ENCODE data around the gene SYT3. TPM values are rescaled to one million over a fixed set of nuclear protein-coding genes. Genes with fewer than 3 reads are reported as not detected.
A peak's percentile ranks its signal among the peaks of the same experiment; 100 is the strongest.
"Not testable (repeated sequence)": the region's sequence is repeated elsewhere in the genome, so short reads cannot be mapped to it uniquely, and the experiment has no call there.

SYT3 gene
- total RNA-seq, 1 donor from 2014 or later, result 0.32 TPM

DNA sequence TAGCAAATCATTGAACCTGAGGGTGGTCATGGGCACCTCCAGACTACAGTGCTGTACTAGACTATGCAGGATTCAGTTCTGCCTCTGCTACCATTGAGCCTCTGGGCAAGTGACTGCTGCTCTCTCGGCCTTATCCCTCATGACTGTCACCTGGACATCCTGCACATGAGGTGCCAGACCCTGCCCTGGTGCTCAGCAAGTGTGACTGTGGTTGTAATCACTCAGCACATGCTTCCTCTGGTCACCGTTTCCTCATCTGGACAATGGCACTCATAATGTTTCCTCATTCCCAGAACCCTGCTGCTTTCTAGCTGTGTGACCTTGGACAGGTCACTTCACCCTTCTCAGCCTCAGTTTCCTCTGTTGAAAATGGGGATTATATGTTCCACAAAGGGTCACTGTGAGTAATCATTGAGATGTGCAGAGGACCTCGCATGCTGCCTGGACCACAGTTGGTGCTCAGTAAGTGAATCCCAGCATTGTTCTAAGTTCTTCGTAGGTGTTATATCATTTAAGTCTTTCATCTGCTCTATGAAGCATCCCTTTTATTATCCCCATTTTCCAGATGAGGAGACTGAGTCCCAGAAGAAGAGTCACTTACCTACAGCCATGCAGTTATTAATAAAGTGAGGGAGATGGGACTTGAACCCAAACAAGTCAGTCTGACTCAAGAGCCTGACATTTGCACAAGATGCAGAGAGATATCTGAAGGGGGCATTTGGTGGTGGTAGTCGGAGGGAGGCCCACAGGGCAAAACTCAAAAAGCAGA, 3.2 kb downstream of the SYT3 start:
- no peak for DNase-seq (ENCODE audit: low spot score)

DNA sequence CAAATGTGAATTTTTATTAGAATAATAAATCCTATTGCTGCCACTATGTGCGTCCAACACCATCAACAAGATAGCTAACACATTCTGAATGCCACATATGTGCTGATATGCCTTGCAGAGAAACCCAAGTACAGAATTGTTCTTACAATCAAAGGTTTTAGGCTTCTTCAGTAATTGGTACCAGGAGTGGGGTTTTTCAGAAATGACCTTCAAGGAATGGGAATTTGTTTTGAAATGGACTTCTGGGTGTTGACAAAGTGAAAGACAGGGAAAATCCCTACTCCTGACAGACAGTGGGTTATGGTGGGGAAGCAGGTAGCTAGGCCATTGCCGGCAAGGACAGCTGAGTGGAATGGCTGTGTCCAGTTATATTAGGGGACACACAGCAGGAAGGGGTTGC, 5.7 kb downstream of the SYT3 start:
- no peak for DNase-seq (ENCODE audit: low spot score)

DNA sequence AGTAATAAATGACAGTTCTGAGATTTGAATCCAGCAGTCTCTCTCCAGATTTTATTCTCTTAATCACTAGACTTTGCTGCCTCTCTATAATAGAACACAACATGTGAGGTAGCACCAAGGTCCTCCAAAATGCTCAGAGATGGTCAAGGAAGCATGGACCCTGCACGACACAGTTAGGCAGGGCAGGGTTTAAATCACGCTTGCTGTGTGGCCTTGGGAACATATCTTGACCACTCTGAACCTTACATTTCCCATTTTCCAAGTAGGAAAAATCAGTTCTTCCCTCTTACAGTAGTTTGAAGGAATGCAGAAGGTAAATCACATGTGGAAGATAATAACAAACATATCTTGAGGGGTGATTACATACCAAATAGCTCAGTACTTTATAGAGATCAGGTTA, 6.3 kb downstream of the SYT3 start:
- no peak for DNase-seq (ENCODE audit: low spot score)

DNA sequence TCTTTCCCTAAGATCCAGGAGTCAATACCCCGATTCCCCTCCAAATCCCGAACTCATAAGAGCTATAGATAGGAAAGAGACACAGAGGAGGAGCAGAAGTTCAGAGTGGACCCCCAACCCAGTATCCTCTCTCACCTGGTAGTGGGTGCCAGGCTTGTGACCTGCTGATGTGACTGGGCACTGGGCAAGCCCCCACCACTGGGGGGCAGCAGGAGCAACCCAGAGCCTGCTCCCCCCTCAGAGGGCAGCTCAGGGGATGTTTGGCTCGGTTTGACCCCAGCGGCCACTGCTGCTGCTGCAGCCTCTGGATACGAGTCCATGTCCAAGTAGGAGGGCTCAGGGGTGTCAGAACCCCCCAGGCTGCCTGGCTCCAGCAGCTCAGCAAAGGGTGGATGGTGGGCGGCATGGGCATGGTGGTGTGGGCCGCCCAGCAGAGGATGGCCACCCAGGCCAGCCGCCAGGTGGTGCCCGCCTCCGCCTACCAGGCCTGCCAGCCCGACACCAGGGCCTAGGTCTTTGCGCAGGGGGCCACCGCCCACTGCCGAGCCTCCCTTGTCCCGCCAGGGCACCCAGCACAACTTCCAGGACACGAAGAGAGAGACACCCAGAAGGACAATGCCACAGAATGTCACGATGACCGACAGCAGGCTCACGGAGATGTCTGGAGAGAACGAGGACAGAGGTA, 7.4 kb downstream of the SYT3 start:
- no peak for DNase-seq (ENCODE audit: low spot score)

DNA sequence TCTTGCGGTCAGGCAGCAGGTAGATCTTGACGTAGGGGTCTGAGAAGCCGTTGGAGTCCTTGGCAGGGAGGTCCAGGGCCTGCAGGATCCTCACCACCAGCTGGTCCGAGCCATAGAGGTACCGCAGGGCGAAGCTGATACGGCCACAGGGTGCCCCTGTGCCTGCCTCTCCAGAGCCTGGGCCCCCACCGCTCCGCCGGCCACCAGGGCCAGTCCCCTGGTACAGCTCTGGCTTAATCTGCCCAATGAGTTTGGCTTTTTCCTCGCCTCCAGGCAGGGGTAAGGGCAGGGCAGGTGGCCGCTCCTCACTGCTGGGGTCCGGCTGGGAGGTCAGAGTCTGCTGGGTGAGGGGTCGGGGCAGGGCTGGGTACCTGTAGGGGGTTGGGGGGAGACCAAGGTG, 9.9 kb downstream of the SYT3 start:
- no peak for DNase-seq (ENCODE audit: low spot score)

DNA sequence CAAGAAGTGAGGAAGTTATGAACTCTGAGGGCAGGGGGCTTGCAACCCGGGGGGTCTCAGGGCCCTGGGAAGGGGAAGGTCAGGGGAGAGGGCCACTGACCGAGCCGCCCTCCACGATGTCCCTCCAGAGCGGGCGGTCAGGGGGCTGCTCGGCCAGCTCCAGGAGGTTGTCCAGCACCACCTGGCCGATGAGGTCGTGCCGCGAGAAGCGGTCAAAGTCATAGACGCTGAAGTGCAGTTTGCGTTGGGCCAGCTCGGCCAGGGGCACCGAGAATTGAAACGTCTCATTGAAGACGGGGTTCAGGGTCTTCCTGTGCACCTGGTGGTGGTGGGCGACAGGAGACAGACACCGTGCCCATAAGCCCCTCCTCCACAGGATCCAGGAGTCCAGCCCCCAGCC, 10.5 kb downstream of the SYT3 start:
- DNase-seq (ENCODE audit: low spot score), result no peak

DNA sequence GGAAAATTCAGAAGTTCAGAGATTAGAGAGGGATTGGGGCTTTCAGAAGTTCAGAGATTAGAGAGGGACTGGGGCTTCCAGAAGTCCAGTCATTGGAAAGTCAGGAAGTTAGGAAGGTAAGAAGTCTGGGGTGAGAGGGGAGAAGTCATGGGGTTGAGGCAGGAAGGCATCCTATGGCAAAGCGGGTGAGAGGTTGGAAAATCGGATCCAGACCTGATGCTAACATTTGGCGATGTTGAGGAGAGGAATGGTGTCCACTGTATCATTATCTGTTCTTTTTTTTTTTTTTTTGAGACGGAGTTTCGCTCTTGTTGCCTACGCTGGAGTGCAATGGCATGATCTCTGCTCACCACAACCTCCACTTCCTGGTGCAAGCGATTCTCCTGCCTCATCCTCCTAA, 11.1 kb downstream of the SYT3 start:
- DNase-seq (ENCODE audit: low spot score), result no peak

DNA sequence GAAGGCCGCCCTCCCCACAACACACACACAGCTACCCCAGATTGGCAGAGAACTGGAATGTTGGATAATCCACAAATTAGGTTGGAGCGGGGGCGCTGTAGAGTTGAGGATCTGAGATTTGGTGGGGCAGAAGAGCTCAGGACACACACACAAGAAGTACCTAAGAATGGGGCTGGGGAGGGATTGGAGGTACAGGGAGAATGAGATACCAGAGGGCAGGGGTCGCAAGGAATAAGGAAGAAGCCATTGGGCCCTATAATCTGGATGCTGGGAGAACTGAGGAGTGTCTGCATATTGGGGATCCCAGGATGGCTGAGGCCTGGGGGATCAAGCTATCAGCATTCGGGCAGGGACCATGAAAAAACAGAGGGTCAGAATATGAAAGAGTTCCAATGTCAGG, 11.5 kb downstream of the SYT3 start:
- no peak for DNase-seq (ENCODE audit: low spot score)

DNA sequence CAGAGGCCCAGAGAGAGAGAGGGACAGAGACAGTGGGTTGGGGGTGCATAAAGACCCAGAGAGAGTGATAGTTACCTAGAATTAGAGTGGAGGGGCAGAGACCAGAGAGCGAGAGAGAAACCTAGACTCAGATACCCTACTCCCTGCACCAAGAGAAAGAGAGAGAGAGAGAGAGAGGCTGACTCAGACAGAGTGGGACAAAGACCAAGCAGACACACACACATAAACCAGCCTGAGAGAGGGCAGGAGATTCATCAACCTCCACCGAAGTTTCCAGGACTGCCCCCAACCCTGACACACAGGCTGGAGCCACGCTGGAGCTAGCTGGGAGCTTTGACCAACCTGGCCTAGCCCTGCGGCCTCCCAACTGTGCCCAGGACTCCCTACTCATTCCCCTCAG, 12.9 kb downstream of the SYT3 start:
- no peak for DNase-seq (ENCODE audit: low spot score)

DNA sequence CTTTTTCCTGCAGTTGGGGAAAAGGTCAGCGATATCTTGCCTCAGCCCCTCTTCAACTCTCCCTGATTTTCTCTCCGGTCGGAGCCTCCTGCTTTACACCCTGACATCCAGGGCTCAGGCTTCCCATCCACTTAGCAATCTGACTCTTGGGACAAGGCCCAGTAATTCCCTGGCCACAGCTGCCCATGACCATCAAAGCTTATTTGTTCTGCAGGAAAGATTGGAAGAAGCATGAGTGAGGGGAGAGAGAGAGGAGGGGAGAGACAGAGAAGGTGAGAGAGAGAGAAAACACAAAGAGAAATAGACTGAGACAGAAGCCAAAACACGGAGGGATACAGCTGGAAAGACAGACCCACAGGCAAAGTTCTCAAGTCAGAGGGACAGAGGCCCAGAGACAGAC, 13.7 kb downstream of the SYT3 start:
- no peak for DNase-seq (ENCODE audit: low spot score)

DNA sequence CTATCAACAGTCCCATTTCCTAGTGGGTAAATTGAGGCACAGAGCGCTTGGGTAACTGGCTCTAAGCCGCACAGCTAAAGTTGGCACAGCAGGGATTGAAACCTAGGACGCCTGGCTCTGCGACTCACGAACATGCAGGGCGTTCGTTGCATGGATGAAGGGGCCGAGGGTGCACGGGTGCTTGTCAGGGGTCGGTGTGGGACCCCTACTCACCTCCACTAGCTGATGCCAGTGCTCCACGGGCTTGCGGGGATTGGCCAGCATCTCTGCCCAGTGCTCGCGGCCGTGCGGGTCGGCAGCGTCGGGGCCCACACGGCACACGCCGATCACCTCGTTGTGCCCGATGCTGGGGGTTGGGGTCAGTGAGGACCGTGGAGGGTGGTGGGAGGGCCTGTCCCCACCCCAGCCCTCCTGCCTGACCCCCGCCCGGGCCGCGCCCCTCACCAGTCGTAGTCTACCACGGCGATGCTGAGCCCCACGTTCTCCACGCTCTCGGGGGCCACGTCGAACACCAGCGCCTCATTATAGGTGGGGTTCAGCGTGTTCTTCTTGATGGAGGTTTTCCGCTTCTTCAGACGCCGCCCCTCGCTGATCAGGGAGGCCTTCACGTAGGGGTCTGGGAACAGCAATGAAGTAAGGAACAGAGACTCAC, 14.6 kb downstream of the SYT3 start:
- DNase-seq (ENCODE audit: low spot score), result no peak

DNA sequence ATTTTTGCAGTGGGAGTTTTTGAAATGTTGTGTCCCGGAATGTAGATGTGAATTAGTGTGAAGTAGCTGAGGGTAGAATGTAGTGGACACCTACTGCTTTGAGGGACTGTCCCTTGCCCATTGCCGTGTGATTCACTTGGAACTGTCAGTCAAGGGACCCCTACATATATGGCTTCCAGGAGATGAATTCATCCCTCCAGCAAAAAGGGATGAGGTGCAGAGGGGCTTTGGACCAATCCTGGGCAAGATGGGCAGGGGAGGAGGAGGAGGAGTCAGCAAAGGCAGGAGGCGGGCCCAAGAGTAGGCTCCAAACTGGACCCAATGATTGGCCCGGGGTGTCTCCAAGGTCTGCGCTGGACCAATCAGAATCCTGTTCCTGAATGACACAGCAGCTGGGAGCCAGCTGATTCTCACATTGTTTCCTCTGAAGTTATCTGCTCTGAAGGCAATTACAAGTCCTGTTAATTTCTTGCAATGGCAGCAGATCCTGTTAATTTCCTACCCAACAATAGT, 19.2 kb downstream of the SYT3 start:
- DNase-seq (ENCODE audit: low spot score), result not testable (repeated sequence)

DNA sequence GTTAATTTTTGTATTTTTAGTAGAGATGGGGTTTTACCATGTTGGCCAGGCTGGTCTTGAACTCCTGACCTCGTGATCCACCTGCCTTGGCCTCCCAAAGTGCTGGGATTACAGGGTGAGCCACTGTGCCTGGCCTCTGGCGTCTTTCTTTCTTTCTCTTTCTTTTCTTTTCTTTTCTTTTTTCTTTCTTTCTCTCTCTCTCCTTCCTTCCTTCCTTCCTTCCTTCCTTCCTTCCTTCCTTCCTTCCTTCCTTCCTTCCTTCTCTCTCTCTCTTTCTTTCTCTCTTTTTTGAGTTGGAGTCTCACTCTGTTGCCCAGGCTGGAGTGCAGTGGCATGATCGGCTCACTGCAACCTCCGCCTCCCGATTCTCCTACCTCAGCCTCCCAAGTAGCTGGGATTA, 20.5 kb downstream of the SYT3 start:
- not testable (repeated sequence) for DNase-seq (ENCODE audit: low spot score)

DNA sequence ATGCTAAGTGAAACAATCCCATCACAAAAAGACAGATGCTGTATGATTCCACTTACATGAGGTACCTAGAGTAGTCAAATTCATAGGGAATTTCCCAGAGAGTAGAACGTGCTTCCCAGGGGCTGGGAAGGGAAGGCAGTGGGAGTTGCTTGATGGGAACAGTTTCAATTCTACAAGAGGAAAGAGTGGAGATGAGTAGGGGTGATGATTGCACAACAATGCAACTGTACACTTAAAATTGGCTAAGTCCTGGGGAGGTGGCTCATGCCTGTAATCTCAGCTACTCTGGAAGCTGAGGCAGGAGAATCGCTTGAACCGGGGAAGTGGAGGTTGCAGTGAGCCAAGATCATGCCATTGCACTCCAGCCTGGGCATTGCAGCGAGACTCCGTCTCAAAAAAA, 21.3 kb downstream of the SYT3 start:
- DNase-seq (ENCODE audit: low spot score), result not testable (repeated sequence)

DNA sequence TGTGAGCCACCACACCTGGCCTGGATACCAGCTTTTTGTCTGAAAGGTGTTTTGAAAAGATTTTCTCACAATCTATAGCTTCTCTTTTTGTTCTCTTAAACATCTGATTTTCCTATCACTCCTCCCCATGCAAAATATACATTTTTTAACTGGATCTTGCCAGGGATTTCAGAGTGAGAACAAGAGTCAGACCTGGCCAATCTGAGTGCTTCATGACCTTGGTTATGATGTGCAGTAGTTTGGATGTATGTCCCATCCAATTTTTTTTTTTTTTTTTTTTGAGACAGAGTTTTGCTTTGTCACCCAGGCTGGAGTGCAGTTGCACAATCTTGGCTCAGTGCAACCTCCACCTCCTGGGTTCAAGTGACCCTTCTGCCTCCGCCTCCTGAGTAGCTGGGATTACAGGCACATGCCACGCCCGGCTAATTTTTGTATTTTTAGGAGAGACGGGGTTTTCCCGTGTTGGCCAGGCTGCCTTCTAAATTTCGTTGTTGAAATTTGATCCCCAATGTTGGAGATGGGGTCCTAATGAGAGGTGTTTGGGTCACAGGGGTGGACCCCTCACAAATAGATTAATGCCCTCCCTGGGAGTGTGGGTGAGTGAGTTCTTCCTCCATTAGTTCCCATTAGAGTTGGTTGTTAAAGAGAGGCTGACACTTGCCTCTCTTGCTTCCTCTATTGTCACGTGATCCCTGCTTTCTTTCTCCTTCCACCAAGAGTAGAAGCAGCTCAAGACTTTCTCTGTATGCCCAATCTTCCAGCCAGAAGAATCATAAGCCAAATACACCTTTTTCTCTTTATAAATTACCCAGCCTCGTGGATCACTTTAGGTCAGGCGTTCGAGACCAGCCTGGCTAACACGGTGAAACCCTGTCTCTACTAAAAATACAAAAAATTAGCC, 26.9 kb downstream of the SYT3 start:
- not testable (repeated sequence) for DNase-seq (ENCODE audit: low spot score)

DNA sequence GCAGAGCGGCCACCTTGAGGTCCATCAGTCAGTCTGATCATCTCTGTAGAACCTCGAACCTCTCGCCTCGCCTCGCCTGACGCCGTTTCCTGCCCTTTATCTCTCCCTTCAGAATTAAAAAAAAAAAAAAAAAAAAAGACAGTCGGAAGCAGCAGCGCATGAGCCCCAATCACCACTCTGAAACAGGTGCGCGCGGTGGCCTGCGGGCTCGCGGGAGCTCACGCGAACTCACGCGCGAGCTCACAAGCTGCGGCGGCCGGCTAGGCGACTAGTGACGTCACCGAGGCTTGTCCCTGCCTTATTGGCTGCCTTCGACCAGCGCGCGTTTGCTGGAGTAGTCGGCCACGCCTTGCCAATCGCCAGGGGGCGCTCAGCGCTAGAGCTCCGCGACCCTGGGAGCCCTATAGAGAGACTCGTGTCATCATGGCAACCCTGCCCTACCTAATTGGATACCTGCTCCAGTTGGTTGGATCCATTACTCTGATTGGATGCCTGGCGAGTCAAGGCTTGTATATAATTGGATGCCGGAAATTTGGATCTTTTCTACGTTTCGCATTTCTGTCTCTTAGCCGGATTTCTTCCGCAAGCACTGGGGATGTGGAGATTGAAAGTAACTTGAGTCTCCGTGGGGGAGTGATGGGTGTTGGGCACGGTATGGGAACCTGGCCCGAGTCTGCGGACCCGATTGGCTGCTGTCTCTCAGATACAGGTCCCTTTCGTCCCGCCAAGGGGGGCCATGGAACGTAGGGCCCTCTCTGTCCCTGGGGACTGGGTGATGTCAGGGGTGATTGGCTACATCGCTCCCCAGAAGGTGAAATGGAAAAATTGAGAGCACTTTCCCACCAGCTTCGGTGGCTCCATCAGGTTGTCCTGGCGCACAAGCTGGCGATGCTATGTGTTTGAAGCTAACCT, 31.6 kb downstream of the SYT3 start:
- DNase-seq (ENCODE audit: low spot score), result peak; percentile 73

DNA sequence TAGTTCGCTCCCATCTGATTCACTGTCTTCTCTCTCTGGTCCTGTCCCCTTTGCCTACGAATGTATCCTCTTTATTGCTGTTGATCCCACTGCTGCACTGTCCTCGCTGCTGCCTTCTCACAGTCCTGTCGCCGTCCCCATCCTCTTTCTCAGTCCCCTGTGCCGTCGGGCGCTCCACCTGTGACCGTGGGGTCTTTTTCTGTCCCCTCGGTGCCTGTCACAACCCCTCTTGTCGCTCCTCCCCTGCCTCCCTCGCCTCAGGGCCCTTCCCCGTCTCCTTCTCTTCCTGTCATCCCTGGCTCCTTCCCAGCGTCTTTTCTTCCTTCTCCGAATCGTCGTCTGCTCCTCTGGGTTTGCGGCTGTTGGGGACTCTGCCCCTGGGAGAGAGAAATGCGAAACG, 32.3 kb downstream of the SYT3 start:
- DNase-seq (ENCODE audit: low spot score), result no peak

DNA sequence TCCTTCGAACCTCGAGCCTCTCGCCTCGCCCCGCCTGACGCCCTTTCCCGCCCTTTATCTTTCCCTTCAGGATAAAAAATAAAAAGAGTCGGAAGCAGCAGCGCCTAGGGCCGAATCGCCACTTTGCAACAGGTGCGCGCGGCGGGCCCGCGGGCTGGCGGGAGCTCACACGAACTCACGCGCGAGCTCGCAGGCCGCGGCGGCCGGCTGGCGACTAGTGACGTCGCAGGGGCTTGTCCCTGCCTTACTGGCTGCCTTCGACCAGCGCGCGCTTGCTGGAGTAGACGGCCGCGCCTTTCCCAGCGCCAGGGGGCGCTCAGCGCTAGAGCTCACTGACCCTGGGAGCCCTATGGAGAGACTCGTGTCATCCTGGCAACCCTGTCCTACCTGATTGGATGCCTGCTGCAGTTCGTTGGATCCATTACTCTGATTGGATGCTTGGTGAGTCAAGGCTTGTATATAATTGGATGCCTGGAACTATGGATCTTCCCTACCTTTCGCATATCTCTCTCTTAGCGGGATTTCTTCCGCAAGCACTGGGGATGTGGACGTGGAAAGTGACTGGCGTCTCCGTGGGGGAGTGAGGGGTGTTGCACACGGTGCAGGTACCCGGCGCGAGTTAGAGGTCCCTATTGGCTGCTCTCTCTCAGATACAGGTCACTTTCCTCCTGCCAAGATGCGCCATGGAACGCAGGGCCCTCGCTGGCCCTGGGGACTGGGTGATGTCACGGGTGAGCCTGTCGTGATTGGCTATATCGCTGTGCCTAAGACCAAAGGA, 33.4 kb downstream of the SYT3 start:
- DNase-seq (ENCODE audit: low spot score), result not testable (repeated sequence)

DNA sequence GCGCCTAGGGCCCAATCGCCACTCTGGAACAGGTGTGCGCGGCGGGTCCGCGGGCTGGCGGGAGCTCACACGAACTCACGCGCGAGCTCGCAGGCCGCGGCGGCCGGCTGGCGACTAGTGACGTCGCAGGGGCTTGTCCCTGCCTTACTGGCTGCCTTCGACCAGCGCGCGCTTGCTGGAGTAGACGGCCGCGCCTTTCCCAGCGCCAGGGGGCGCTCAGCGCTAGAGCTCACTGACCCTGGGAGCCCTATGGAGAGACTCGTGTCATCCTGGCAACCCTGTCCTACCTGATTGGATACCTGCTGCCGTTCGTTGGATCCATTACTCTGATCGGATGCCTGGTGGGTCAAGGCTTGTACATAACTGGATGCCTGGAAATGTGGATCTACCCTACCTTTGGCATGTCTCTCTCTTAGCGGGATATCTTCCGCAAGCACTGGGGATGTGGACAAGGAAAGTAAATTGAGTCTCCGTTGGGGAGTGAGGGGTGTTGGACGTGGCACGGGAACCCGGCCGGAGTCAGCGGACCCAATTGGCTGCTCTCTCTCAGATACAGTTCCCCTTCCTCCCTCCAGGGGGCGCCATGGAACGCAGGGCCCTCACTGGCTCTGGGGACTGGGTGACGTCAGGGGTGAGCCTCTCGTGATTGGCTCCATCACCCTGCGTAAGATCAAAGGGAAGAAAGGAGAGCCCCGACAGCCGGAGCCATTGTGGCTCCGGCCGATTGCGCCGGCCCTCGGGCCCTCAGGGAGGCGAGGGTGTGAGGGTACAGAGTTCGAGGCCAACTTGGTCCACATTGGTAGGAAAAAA, 35.2 kb downstream of the SYT3 start:
- DNase-seq (ENCODE audit: low spot score), result not testable (repeated sequence)
